Erythroblast (primary cell): ENCODE data around the gene KLC4.

Source experiments
- GATA1 ChIP-seq: IDR thresholded peaks from 2 replicates; pipeline ENCODE4 v1.6.1; 2011; ENCODE audit warnings: low read depth, mild to moderate bottlenecking, control low read depth, low read length, moderate library complexity
- POLR2A ChIP-seq: IDR thresholded peaks from 2 replicates; pipeline ENCODE4 v1.6.1; 2011; ENCODE audit warnings: mild to moderate bottlenecking, low read length

DNA sequence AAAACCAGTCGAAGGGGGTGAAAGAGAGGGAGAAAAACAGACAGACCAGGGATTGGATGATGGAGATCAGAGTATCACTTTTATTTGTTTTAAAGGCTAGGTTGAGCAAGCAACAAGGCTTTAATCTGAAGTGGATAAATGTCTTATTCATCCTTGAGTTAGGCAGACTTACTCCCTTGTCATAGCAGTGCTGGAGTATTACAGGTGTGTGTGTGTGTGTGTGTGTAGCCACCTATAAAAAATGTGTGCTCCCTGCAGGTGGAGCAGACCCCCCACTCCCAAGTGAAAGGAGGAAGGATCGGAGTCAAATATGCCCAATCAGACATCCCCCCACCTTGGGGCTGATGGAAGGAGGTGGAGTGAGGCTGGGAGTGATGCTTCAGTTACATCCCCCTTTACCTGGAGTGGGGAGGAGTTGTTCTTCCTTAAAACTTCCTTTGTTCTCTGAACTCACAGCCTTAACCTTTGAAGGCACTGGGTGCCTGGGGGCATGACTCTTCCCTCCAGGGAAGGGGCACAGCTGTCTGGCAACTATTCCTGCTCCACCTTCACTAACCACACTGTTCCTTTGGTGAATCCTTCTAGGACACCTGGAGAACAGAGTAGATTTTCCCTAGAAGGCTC lies 43.9 kb downstream of the KLC4 start:
- TF ChIP-seq POLR2A (no peak), GATA1 (no peak)
